Gastroesophageal sphincter (tissue), 4 donors: ENCODE results near the gene CACNA1C. TPM values are rescaled to one million over a fixed set of nuclear protein-coding genes. Genes with fewer than 3 reads are reported as not detected.
A peak's percentile ranks its signal among the peaks of the same experiment; 100 is the strongest.

Experiments used
- ATAC-seq: fragments of 150-250 bp; one replicate; pipeline ENCODE4 v1.9.1; 2016; ENCODE audit warnings: mild to moderate bottlenecking, moderate library complexity
- H3K27ac ChIP-seq, 4 donors: fragments of 200-600 bp; sonication (generic) in 3 of 4; 1 replicate in 3 of 4; 2 replicates in 1 of 4; pipeline ENCODE4 v1.5.1; 2016 to 2019
- H3K27me3 ChIP-seq: fragments of 200-600 bp; sonication (generic); one replicate; pipeline ENCODE4 v1.5.1; 2019
- H3K36me3 ChIP-seq, 2 donors: fragments of 200-600 bp; sonication (generic); one replicate each; pipeline ENCODE4 v1.5.1; 2019; ENCODE audit warnings: control low read depth in 1 of 2
- H3K4me1 ChIP-seq, 3 donors: fragments of 200-600 bp; sonication (generic); 1 replicate in 2 of 3; 2 replicates in 1 of 3; pipeline ENCODE4 v1.5.1; 2016 to 2019; ENCODE audit warnings: control low read depth in 2 of 3
- H3K4me3 ChIP-seq, 2 donors: fragments of 200-600 bp; sonication (generic); one replicate each; pipeline ENCODE4 v1.5.1; 2019; ENCODE audit warnings: mild to moderate bottlenecking in 1 of 2, moderate library complexity in 1 of 2
- H3K9me3 ChIP-seq, 3 donors: fragments of 200-600 bp; sonication (generic); one replicate each; pipeline ENCODE4 v1.5.1; 2017 to 2019; ENCODE audit warnings: control low read depth in 2 of 3
- EP300 ChIP-seq: sonication (generic); formaldehyde crosslinking; IDR thresholded peaks from one replicate; pipeline ENCODE4 v1.6.1; 2017; ENCODE audit warnings: antibody characterized with exemption, mild to moderate bottlenecking
- POLR2A ChIP-seq, 2 donors: fragments of 450-650 bp; IDR thresholded peaks; one replicate each; pipeline ENCODE4 v1.6.1; 2017; ENCODE audit warnings: antibody characterized with exemption in 2 of 2, mild to moderate bottlenecking in 2 of 2, moderate library complexity in 1 of 2
- POLR2AphosphoS5 ChIP-seq: sonication (generic); formaldehyde crosslinking; IDR thresholded peaks from one replicate; pipeline ENCODE4 v1.6.1; 2017; ENCODE audit warnings: antibody characterized with exemption
- WGBS, 2 donors: methylation state at CpG; one replicate each; pipeline ENCODE4 v1.1.5; 2018; ENCODE audit warnings: low coverage in 1 of 2; 5-methylcytosine and 5-hydroxymethylcytosine counted together
- total RNA-seq, 4 donors: library from RNA; depleted of rRNA; stranded (reverse); fragments of >200 nt; gene quantifications; one replicate each; pipeline ENCODE4 v1.1.0, GENCODE V29; 2016
- TF ChIP-seq, protein P1 (sequence below), 4 experiments: fragments of 200-600 bp in 2 of 4; fragments of 450-650 bp in 2 of 4; sonication (generic) in 1 of 4; IDR thresholded peaks; one replicate each; pipeline ENCODE4 v1.5.1; 2017 to 2019; ENCODE audit warnings: antibody characterized with exemption in 4 of 4, mild to moderate bottlenecking in 2 of 4, moderate library complexity in 2 of 4

CACNA1C gene
- total RNA-seq, 4 donors from 2014 or later, result 22.9 to 96.2 (median 41.4) TPM

DNA sequence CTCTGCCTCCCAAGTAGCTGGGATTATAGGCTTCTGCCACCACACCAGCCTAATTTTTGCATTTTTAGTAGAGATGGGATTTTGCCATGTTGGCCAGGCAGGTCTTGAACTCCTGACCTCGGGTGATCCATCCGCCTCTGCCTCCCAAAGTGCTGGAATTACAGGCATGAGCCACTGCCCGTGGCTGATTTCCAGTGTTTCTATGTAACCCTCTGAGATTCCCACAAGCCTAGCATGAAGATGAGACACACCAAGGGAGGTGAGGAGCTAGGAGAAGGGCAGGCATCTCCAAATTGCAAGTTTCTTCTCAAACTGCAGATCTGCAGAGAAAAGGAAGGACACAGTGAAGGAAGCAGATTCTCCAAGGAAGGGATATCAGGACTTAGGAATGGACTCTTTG, 125.0 kb downstream of the CACNA1C start:
- H3K9me3 ChIP-seq, result no peaks in the 10 kb centered on the region
- WGBS, 2 donors, result 33% methylated on average over 1 of the region's 3 CpGs; no CpG with 5 or more reads in 1 of the 2 donors
- no peaks in the 10 kb centered on the region for H3K36me3 ChIP-seq
- no peak for ATAC-seq
- peak overlapping the region in 3 of 4 donors; percentile 56 to 86 (median 85) for H3K27ac ChIP-seq
- H3K4me1 ChIP-seq, result peaks cover 12 to 82% (median 16%) of the 10 kb centered on the region in 3 donors
- H3K4me3 ChIP-seq, result no peak overlapping the region
- no peaks in the 10 kb centered on the region for H3K27me3 ChIP-seq
- no peak for TF ChIP-seq POLR2A (IDR thresholded peaks at IDR 0.05)

DNA sequence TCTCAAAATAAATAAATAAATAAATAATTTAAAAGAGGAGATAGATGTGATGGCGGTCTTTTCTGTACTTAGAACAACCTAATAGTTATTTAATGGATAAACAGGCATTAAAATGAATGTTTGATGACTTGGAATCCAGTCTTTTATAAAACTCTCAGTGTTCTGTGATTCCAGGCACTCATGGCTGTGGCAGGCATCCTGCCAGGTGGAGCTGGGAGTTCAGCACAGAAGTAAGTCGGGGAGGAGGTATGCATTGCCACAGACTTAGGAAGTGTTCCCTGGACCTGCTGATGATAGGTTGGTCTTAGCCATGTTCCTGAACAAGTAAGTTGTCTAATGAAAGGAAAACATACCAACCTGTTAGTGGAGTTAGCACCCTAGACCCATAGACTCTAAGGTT, 126.3 kb downstream of the CACNA1C start:
- TF ChIP-seq POLR2A (IDR thresholded peaks at IDR 0.05) (no peak), EP300 (no peak), POLR2AphosphoS5 (no peak)
- TF ChIP-seq, protein P1, sequence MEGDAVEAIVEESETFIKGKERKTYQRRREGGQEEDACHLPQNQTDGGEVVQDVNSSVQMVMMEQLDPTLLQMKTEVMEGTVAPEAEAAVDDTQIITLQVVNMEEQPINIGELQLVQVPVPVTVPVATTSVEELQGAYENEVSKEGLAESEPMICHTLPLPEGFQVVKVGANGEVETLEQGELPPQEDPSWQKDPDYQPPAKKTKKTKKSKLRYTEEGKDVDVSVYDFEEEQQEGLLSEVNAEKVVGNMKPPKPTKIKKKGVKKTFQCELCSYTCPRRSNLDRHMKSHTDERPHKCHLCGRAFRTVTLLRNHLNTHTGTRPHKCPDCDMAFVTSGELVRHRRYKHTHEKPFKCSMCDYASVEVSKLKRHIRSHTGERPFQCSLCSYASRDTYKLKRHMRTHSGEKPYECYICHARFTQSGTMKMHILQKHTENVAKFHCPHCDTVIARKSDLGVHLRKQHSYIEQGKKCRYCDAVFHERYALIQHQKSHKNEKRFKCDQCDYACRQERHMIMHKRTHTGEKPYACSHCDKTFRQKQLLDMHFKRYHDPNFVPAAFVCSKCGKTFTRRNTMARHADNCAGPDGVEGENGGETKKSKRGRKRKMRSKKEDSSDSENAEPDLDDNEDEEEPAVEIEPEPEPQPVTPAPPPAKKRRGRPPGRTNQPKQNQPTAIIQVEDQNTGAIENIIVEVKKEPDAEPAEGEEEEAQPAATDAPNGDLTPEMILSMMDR (IDR thresholded peaks at IDR 0.05), result no peak
- ATAC-seq, result no peak
- Histone ChIP-seq H3K9me3 (no peaks in the 10 kb centered on the region), H3K4me3 (no peak overlapping the region), H3K27me3 (no peaks in the 10 kb centered on the region), H3K36me3 (no peaks in the 10 kb centered on the region), H3K27ac (peak overlapping the region in 3 of 4 donors; percentile 85 to 86 (median 86)), H3K4me1 (peaks cover 12 to 81% (median 21%) of the 10 kb centered on the region in 3 donors)
- WGBS, 2 donors, result 52 to 65% methylated on average over 2 of the region's 2 CpGs

DNA sequence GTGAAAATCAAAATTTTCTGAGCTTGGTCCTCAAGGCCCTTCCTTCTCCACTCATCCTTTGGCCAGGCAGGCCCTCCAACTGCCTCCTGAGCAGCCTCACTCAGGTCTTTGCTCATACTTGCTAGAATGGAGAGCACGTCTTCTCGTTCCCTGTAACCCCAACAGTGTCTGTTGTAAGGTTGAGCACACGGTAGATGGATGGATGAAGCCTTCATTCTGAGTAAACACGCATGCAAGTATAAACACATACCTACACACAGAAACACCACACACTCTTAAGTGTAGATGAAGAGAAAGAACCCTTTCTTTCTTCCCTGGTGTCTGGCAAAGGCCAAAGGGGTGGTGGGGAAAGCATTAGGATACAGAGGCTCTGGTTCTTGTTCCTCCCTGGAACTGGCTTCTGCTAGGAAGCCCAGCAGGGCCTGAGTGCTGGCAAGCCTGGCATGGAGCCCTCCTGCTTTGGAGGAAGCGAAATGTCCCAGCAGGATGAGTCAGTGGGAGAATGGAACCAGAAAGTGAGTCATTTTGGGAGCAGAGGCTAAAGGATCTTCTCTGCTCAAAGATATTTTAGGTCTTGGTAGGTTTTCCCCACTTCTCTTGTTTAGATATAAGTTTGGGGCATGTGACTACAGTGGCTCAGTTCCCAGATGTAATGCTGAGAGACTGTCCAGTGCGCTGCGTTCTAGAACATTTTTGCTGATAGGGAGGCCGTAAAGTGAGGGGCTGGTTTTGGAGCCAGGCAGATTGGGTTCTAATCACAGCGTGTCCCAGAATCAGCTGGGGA, 127.4 kb downstream of the CACNA1C start:
- Histone ChIP-seq H3K4me1 (peaks cover 12 to 81% (median 21%) of the 10 kb centered on the region in 3 donors), H3K36me3 (no peaks in the 10 kb centered on the region), H3K4me3 (no peak overlapping the region), H3K27me3 (no peaks in the 10 kb centered on the region), H3K27ac (peak overlapping the region; percentile 83 to 86 (median 86)), H3K9me3 (no peaks in the 10 kb centered on the region)
- TF ChIP-seq POLR2A (IDR thresholded peaks at IDR 0.05), result no peak
- peak; percentile 94 for TF ChIP-seq POLR2AphosphoS5
- no peak for TF ChIP-seq EP300
- peak; percentile 90 for ATAC-seq
- 0 to 40% methylated on average over 4 to 9 of the region's 9 CpGs for WGBS, 2 donors

DNA sequence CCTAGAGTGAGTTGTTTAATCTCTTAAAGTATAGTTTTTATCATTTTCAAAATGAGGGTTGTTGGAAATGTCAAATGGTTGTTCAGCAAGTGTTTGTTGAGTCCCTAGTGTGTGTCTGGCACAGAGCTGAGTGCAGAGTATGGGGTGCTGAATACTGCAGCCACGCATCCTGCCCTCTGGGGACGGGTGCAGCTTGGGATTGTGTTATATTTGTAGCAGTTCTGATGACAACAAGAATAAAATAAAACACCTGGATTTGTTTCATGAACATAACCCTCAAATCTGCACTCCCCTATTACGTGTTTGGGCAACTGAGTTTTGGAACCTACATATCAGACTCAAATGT, 127.9 kb downstream of the CACNA1C start:
- WGBS, 2 donors, result 40 to 63% methylated on average over 3 of the region's 3 CpGs
- Histone ChIP-seq H3K4me1 (peaks cover 12 to 81% (median 21%) of the 10 kb centered on the region in 3 donors), H3K36me3 (no peaks in the 10 kb centered on the region), H3K27ac (peak overlapping the region; percentile 83 to 86 (median 86)), H3K27me3 (no peaks in the 10 kb centered on the region), H3K4me3 (no peak overlapping the region), H3K9me3 (no peaks in the 10 kb centered on the region)
- TF ChIP-seq, protein P1 (IDR thresholded peaks at IDR 0.05), result no peak
- no peak for TF ChIP-seq POLR2AphosphoS5
- TF ChIP-seq POLR2A (IDR thresholded peaks at IDR 0.05), result no peak
- no peak for TF ChIP-seq EP300
- ATAC-seq, result no peak

DNA sequence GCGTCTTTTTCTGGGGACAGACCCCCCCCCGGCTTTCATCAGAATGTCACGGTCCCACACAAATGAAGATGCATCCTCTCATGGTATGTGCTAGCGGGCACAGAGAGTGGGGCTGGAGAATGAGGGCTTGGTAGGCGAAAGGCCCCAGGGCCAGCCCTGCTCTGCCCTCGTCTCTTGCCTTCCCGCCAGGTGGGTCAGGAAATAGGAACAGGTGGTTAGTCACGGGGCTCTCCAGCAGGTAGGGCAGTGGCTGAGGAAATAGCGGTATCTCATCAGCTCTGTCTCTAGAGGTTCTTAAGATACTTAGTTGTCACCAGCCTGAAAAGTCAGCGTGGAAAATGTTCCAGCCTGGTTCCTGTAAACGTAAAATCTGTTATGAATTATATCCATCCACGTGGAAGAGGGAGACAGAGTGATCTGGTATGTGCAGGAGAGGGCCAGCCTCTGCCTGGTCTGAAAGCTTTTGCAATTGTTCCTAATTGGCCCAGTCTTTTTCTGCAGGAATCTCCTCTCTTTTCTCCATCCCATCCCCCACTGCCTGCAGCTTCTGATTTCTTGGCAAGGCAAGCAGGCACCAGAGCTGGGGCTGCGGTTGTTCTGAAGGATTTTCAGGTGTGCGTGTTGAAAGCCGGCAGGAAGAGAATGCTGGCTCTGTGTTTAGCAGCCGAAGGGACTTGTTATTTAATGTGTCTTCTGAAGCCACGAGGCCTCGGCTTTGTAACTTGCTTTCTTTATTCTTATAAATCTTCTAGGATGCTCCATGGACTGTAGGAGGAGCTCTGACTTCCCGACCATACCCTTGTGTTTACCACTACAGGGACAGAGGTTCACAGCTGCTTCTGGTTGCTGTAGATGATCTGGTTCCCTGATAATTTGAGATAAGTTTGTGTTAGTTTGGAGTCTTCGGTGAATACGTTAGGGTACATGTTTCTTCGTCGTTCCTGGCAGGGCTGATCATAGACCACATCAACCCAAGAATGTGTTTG, 131.1 kb downstream of the CACNA1C start:
- Histone ChIP-seq H3K27ac (peak overlapping the region; percentile 32 to 86 (median 81)), H3K4me3 (peak overlapping the region in 1 of 2 donors; percentile 13), H3K4me1 (peaks cover 12 to 54% (median 21%) of the 10 kb centered on the region in 3 donors), H3K27me3 (no peaks in the 10 kb centered on the region), H3K9me3 (no peaks in the 10 kb centered on the region), H3K36me3 (no peaks in the 10 kb centered on the region)
- TF ChIP-seq, protein P1 (IDR thresholded peaks at IDR 0.05), result peak in 2 of 4 experiments; percentile 15 to 42
- TF ChIP-seq POLR2AphosphoS5, result peak; percentile 5
- TF ChIP-seq EP300, result no peak
- no peak for TF ChIP-seq POLR2A (IDR thresholded peaks at IDR 0.05)
- WGBS, 2 donors, result 25 to 33% methylated on average over 10 to 16 of the region's 23 CpGs
- peak; percentile 56 for ATAC-seq
